Ovary (tissue), 9 donors: ENCODE data around the gene ADGRB3. TPM values are rescaled to one million over a fixed set of nuclear protein-coding genes. Genes with fewer than 3 reads are reported as not detected.

Experiments used
- DNase-seq, 5 donors: peaks; one replicate each; pipeline ENCODE4 v3.0.0-alpha.2; 2019 to 2020
- H3K27ac ChIP-seq, 2 donors: fragments of 200-600 bp; one replicate each; pipeline versions ENCODE4 v1.5.1 to v1.8.0; 2019 to 2022
- H3K27me3 ChIP-seq: fragments of 200-600 bp; one replicate; pipeline ENCODE4 v1.8.0; 2022
- H3K36me3 ChIP-seq: fragments of 200-600 bp; sonication (generic); one replicate; pipeline ENCODE4 v1.5.1; 2019
- H3K4me1 ChIP-seq: one replicate; pipeline ENCODE4 v1.8.1; 2013; ENCODE audit warnings: mild to moderate bottlenecking, moderate library complexity; ENCODE audit not compliant: insufficient read depth
- H3K4me3 ChIP-seq: fragments of 200-600 bp; sonication (generic); one replicate; pipeline ENCODE4 v1.5.1; 2017
- H3K9me3 ChIP-seq, 2 donors: fragments of 200-600 bp in 1 of 2; sonication (generic) in 1 of 2; one replicate each; pipeline versions ENCODE4 v1.5.1 to v1.8.1; 2013 to 2019; ENCODE audit warnings: mild to moderate bottlenecking in 1 of 2, moderate library complexity in 1 of 2
- EP300 ChIP-seq: sonication (generic); formaldehyde crosslinking; IDR thresholded peaks from one replicate; pipeline ENCODE4 v1.6.1; 2017; ENCODE audit warnings: antibody characterized with exemption
- POLR2A ChIP-seq: fragments of 450-650 bp; IDR thresholded peaks from one replicate; pipeline ENCODE4 v1.6.1; 2017; ENCODE audit warnings: antibody characterized with exemption, mild to moderate bottlenecking, moderate library complexity
- WGBS, 3 donors: extraction: QIAGEN DNeasy Blood & Tissue Kit in 1 of 3; methylation state at CpG; one replicate each; pipeline versions ENCODE4 v1.1.5 to v1.1.7; 2013 to 2017; 5-methylcytosine and 5-hydroxymethylcytosine counted together
- intact Hi-C, 4 donors: fragments of 100-400 bp; cut with DNase I; formaldehyde crosslinking; loops; one replicate each; pipeline versions ENCODE4 v1.11.0 to v1.15.1; 2022 to 2023
- polyA plus RNA-seq, 2 donors: library from polyadenylated mRNA; stranded (reverse); fragments of 200-250 nt in 1 of 2; fragments of 350-450 nt in 1 of 2; fragmentation: Illumina TruSeq in 1 of 2; extraction: RNeasy Lipid Tissue Mini Kit (QIAGEN cat#74804) in 1 of 2; gene quantifications; one replicate each; pipeline ENCODE4 v1.2.3, GENCODE V29; 2013 to 2014
- total RNA-seq, 7 donors: library from RNA; depleted of rRNA in 2 of 7; stranded (reverse); fragments of >200 nt in 2 of 7; fragmentation: NEBNext Ultra II Directional in 3 of 7; extraction: Animal tissue kit (Norgen Biotek cat#: 25700) in 3 of 7; gene quantifications; one replicate each; pipeline versions ENCODE4 v1.1.0 to v1.2.4, GENCODE V29; 2016 to 2023
- TF ChIP-seq, protein P1 (sequence below), 3 donors: fragments of 450-650 bp in 2 of 3; fragments of 200-600 bp in 1 of 3; IDR thresholded peaks; one replicate each; pipeline versions ENCODE4 v1.5.1 to v1.8.0; 2016 to 2022; ENCODE audit warnings: antibody characterized with exemption in 3 of 3, mild to moderate bottlenecking in 1 of 3
- donor health status: DM: no; HTN: no; CAD: no; lungs with moderate emphysema.
- donor health status: DM: no; HTN: no; CAD: no.
- donor health status: Bipolar disorder and iron deficiency.
- donor health status: DM: yes; HTN: yes; CAD: no.
- donor health status: DM: no; HTN: no; CAD: no.
- donor health status: DM: yes; HTN: yes; CAD: no.

Gene ADGRB3
- total and polyA plus RNA-seq, 9 donors: 0.28 to 3.0 (median 1.4) TPM

DNA sequence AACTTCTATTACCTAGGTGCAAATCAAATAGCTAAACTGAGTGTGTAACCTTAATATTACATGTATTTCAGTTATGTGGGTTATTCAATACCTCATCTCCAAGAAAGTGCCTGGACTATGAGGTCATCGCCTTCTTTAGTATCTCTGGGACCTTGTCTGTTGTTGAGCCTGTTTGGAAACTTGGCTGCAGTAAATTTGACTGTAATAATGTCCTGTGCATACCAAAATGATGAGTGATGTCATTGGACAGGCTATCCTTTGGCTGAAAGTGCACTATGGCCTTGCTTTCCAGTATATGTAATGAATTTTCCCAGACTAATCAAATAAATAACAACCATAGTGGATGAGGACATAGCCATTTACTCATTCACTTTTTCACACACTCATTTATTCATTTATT lies 455.1 kb downstream of the ADGRB3 start:
- WGBS, 3 donors: 79 to 92% (median 90%) methylated on average over 1 of the region's 1 CpG
- H3K9me3 ChIP-seq: no peaks in the 10 kb centered on the region
- TF ChIP-seq POLR2A (no peak), EP300 (no peak)
- TF ChIP-seq, protein P1, sequence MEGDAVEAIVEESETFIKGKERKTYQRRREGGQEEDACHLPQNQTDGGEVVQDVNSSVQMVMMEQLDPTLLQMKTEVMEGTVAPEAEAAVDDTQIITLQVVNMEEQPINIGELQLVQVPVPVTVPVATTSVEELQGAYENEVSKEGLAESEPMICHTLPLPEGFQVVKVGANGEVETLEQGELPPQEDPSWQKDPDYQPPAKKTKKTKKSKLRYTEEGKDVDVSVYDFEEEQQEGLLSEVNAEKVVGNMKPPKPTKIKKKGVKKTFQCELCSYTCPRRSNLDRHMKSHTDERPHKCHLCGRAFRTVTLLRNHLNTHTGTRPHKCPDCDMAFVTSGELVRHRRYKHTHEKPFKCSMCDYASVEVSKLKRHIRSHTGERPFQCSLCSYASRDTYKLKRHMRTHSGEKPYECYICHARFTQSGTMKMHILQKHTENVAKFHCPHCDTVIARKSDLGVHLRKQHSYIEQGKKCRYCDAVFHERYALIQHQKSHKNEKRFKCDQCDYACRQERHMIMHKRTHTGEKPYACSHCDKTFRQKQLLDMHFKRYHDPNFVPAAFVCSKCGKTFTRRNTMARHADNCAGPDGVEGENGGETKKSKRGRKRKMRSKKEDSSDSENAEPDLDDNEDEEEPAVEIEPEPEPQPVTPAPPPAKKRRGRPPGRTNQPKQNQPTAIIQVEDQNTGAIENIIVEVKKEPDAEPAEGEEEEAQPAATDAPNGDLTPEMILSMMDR (IDR thresholded peaks at IDR 0.05): no peak
- no peaks in the 10 kb centered on the region for H3K27me3 ChIP-seq
- no peak overlapping the region for H3K27ac ChIP-seq
- intact Hi-C loops: no loop called here
- DNase-seq: no peak
- no peaks in the 10 kb centered on the region for H3K4me1 ChIP-seq
- H3K36me3 ChIP-seq: no peaks in the 10 kb centered on the region
- no peak overlapping the region for H3K4me3 ChIP-seq

DNA sequence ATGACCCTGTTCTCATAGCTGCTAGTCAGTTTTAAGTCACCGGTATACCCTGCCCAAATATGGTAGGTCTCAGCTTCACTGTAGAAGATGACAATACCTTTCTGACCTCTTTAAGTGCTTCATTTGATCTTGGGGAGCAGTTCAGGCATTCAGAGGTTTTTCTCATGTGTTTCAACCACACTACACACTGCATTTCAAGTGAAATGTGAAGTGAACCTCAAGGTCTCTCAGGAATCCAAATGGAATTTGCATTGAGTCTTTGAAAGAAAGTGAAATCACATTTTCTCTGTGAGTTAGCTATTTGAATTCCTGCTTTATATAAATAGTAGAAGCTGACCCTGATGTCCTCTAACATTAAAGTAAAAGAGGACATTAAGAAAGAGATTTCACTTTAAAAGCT lies 461.6 kb downstream of the ADGRB3 start:
- no peaks in the 10 kb centered on the region for H3K27me3 ChIP-seq
- no peaks in the 10 kb centered on the region for H3K9me3 ChIP-seq
- no peak for DNase-seq
- intact Hi-C loops: no loop called here
- no peaks in the 10 kb centered on the region for H3K4me1 ChIP-seq
- H3K4me3 ChIP-seq: no peak overlapping the region
- no peak overlapping the region for H3K27ac ChIP-seq
- TF ChIP-seq EP300: no peak
- TF ChIP-seq, protein P1 (IDR thresholded peaks at IDR 0.05): no peak
- H3K36me3 ChIP-seq: no peaks in the 10 kb centered on the region
- 86 to 96% (median 95%) methylated on average over 1 of the region's 1 CpG for WGBS, 3 donors

DNA sequence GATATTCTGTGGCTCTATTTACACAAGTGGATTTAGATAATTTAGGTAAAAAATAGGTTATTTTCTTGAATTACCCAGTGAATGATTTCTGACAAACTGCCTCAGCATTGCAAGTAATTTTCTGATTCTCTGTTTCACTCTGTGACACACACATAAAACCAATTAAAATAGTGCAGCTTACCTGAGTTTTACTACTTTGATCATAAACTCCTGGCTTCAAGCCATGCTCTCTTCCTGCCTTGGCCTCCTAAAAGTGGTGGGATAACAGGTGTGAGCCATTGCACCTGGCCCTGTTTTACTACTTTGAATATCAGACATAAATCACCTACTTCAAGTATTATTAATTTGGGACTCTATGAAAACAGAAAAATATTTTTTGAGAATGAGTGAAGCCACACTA lies 462.9 kb downstream of the ADGRB3 start:
- Histone ChIP-seq H3K27me3 (no peaks in the 10 kb centered on the region), H3K4me3 (no peak overlapping the region), H3K9me3 (no peaks in the 10 kb centered on the region), H3K36me3 (no peaks in the 10 kb centered on the region), H3K4me1 (no peaks in the 10 kb centered on the region), H3K27ac (no peak overlapping the region)
- DNase-seq: no peak
- intact Hi-C loops: no loop called here
- TF ChIP-seq POLR2A (no peak), EP300 (no peak)
- TF ChIP-seq, protein P1 (IDR thresholded peaks at IDR 0.05): no peak

DNA sequence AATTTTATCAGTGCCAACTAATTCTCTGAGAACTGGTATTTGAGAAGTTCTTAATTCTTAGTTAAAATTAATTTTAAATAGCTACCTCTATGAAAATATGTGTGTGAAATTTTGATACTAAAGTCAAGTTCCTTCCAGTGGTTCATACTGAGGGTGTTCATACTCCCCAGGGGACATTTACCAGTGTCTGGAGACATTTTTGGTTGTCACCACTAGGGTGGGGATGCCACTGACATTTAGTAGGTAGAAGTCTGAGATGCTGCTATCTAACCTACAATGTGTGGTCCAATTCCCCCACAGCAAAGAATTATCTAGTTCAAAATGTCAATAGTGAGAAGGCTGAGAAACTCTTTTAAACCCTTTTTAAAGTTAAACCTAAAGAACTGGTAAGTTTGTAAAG lies 463.8 kb downstream of the ADGRB3 start:
- Histone ChIP-seq H3K9me3 (no peaks in the 10 kb centered on the region), H3K4me1 (no peaks in the 10 kb centered on the region), H3K36me3 (no peaks in the 10 kb centered on the region), H3K27ac (no peak overlapping the region), H3K27me3 (no peaks in the 10 kb centered on the region), H3K4me3 (no peak overlapping the region)
- TF ChIP-seq EP300 (no peak), POLR2A (no peak)
- TF ChIP-seq, protein P1 (IDR thresholded peaks at IDR 0.05): no peak
- DNase-seq: no peak
- intact Hi-C loops: no loop called here

DNA sequence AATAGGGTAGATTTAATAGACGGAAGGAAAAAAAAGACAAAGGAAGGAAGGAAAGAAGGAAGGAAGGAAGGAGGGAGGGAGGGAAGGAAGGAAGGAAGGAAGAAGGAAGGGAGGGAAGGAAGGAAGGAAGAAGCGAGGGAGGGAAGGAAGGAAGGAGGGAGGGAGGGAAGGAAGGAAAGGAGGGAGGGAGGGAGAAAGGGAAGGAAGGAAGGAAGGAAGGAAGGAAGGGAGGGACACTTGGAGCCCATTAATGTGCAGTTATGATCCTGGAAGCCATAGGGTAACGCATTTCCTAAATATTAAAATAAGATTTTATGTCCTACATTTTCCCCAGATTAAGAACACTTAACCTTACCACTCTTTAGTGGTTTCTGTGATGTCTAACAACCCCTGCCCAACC lies 465.7 kb downstream of the ADGRB3 start:
- no peak for DNase-seq
- H3K27ac ChIP-seq: no peak overlapping the region
- WGBS, 3 donors: 91 to 97% (median 91%) methylated on average over 2 to 3 of the region's 3 CpGs

More for the DNA sequence above, 465.7 kb downstream of the ADGRB3 start:
- intact Hi-C loops: loop anchor here in 1 of 4 donors (10.0 kb wide), 1 partner anchor 1634 kb away; no protein-coding TSS in a partner anchor
- Histone ChIP-seq H3K4me1 (no peaks in the 10 kb centered on the region), H3K27me3 (no peaks in the 10 kb centered on the region), H3K36me3 (no peaks in the 10 kb centered on the region), H3K9me3 (no peaks in the 10 kb centered on the region), H3K4me3 (no peak overlapping the region)
- no peak for TF ChIP-seq POLR2A
- TF ChIP-seq, protein P1 (IDR thresholded peaks at IDR 0.05): no peak
- TF ChIP-seq EP300: no peak
